Measurements from ENCODE around the gene ZRANB2.

GRCh38 chr1:71019233-71019969 lies 61.4 kb downstream of the ZRANB2 start:
- TF ChIP-seq POLR2A (IDR thresholded peaks at IDR 0.05), result no peak
- TF ChIP-seq CTCF (IDR thresholded peaks at IDR 0.05), result no peak

All from lower leg skin (tissue), 3 donors.